UCSD-AML1 (cell line): ENCODE results near the gene CAGE1.

Experiments used
- DNase-seq: peaks from one replicate; lab custom pipeline; 2025; ENCODE audit not compliant: unreplicated experiment; lab: John Stamatoyannopoulos, UW

Gene CAGE1

DNA sequence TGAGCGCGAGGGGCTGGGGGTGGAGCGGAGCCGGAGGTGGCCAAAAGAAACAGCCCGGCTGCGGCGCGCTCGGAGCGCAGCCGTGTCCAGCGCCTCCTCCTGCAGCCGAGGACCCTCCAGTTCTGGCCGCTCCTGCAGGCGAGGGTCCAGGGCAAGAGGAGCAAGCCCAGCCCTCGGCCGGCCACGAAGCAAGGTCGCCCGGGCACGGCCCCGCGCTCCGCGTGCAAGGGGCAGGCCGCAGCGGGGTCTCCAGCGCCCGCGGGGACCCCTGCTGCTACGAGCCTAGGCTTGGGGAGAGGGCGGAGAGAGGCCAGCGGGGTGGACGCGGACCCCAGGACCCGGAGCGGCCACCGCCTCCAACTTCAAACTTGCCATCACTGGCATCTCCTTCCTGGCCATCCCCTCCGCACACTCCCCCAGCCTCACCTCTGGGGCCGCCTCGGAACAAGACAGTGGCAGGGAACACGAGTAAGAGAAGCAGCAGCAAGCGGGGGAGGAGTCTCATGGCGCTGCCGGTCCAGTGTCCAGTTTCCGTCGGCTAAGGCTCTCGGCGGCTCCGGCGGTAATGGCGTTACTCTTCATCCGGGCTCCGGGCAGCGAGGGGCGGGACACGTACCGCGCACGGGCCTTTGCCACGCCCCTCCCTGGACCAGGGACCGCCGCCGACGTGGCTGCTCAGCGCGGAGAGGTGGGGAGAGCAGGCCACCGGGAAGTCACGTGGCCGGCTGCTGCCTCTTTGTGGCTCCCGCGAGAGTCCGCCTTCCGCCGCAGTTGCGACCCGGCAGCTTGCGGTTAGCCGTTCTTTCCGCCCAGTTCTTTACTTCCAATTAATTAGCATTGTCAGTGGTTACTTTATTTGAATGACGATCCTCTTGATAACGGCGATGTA, 76.7 kb downstream of the CAGE1 start, which contains the start of gene SSR1:
Gene SSR1 (minus strand): TSS at position 584 of the 889 bp plus-strand sequence. CDS start 79 bp downstream, at position 505.
- peak; percentile 99 for DNase-seq

DNA sequence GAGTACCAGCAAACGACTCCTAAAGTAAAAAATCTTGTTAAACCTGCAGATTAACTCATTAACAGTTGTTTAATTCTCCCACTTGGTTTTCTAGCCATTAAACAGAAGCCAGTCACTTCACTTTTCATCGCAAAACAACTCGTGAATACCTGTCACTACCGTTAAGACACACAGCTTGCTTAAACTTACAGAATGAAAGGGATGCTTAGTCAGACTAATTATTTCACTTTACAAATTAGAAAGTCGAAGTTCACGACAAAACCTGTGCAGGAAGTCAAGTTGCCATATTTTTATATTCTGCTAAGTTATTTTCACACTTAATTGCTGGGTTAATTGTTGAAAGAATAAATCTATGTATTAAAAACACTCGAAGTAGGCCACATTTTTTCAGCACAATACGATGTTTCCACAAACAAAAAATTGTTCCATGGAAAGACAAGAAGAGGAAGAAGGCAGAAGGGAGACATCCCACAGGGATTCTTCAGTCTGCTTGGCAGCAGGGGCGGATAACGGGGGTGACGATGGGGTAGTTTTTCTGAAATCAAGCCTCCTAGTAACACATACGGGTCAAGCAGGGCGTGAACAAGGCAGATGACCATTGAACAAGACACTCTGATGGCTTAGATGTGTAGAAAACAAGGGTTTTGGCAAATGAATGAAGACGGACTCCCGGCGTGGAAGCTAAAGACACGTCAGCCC, 77.5 kb downstream of the CAGE1 start:
- DNase-seq: peak; percentile 52

DNA sequence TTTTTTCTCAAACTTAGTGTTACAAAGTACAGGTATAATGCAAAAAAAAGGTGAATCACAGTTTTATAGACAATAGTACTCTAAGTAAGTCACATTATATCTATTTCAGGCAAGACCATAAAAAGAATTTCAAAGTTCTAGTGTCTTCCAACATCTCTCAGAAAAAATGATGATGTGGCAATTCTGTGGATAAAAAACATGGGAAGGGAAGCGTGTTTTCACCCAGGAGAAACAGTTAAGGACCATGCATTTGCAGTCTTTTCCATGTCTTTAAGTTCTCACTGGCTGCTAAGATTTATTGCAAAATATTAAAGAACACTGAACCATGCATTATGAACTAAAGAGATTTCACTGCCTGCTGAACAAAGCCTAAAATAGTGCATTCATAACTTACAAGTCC, 78.4 kb downstream of the CAGE1 start:
- no peak for DNase-seq

DNA sequence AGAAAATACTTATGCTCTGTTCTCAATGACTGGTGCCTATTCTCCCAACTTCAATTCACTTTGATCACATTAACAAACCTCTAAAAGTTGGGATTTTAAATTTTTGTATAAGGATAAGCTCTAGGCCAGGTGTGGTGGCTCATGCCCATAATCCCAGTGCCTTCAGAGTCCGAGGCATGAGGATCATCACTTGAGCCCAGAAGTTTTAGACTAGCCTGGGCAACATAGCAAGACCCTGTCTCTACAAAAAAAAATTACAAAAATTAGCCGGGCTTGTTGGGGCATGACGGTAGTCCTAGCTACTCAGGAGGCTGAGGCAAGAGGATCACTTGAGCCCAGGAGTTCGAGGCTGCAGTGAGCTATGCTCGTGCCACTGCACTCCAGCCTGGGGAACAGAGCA, 80.5 kb downstream of the CAGE1 start:
- no peak for DNase-seq

DNA sequence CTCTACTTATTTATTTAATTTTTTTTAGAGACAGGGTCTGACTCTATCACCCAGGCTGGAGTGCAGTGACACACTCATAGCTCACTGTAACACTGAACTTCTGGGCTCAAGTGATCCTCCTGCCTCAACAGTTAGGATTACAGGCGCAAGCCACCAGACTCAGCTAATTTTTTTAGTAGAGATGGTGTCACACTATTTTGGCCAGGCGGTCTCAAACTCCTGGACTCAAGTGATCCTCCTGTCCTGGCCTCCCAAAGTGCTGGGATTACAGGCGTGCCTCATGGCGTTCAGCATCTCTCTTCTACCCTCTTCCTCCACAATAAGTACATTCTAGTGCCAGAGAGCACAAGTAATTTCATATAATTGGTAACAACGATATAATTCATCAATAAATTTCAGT, 82.0 kb downstream of the CAGE1 start:
- DNase-seq: no peak

DNA sequence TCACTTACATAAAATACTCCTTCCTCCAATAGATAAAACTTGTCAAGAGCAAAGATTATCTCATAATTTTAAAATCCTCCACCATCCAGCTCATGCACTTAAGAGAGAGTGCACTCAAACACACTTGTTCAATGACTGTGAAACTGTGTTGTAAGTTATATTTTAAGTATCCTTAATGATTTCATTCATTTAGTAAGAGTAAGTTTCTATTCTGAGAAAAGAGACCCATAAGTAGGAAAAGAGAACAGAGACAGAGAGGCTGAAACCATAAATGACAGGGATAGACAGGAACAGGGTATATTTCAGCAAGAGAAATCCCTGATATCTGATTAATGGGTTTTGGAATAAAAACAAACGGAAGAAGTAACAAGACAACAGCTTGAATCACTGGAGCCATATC, 84.7 kb downstream of the CAGE1 start:
- no peak for DNase-seq

DNA sequence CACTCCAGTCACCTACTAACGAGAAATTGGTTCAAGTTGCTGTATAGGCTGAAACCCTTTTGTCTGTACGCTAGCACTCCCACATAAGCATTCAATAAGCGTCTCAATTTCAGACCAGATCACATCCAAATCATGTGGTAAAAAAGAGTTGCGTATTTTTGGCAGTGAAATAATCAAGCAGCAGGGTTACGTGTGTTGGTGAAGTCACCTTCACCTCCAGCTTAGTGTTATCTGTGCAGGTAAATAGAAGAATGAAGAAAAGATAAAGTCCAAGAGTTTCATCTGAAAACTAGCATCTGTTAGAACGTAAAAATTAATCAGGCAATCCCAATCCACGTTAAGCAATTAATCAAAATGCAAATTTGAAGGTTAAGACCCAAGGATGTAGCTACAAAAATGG, 87.8 kb downstream of the CAGE1 start:
- DNase-seq: no peak

DNA sequence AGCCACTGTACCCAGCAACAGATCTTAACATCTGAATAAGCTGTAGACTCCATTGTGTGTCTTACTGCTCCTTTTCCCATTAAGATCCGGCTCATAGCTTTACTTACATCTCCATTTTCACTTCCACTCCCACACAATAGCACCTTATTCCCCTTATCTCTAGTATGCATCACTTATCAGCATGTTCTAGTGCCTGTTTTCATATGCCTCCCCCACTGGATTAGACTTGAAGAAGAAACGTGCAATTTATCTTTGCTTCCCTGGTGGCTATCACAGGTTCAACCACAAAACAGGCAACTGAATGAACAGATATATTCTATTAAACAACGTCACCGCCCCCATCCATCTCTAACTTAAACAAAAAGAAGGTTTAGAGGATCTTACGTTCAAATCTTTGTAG, 88.6 kb downstream of the CAGE1 start:
- no peak for DNase-seq

DNA sequence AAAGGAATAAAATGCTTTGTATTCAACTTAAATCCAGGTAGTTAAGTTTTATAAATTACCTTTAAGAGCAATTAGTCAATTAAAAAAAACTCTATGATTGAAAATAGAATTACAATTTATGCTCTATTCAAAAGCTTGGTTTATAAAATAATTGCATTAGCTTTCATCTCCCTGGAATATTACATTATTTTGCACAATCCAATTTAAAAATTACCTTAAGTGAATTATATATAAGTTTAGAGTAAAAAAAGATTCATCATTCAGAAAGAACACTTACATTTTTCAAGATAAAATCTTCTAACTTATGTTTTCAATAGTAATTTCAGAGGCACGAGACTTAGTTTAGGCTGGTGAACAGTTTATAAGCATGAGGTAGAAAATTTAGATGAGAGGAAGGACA, 91.4 kb downstream of the CAGE1 start:
- no peak for DNase-seq

DNA sequence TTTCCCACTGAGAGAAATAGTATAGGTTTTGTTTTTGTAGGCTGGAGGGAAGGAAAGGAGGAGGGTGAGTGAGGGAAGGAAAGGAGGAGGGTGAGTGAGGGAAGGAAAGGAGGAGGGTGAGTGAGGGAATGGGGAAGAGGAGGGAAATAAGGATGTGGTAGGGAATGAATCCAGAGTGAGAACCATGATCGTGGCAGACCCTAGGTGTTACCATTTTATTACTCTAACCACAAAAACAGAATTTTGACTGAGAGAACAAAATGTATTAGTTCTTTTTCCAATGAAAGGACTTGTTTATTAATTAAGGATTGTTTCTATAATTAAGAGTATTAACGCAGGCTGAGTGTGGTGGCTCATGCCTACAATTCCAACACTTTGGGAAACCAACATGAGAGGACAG, 92.9 kb downstream of the CAGE1 start:
- no peak for DNase-seq

DNA sequence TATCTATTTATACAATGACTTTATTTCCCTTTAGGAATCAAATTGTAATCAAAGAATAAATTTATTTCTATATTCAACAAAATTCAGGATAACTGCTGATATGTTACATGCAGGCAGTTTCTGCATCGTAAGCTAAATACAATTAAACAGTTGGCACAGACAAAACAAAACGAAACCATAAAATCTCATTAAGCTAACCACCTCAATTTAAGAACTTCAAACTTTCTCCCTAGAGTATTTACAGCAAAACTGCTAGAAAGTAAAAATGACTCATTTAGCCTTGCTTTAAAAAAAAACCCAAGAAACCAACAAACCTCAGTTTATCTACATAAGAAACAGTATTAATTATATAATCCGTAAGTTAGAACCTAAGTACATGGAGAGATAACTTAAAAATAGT, 93.6 kb downstream of the CAGE1 start:
- DNase-seq: no peak

DNA sequence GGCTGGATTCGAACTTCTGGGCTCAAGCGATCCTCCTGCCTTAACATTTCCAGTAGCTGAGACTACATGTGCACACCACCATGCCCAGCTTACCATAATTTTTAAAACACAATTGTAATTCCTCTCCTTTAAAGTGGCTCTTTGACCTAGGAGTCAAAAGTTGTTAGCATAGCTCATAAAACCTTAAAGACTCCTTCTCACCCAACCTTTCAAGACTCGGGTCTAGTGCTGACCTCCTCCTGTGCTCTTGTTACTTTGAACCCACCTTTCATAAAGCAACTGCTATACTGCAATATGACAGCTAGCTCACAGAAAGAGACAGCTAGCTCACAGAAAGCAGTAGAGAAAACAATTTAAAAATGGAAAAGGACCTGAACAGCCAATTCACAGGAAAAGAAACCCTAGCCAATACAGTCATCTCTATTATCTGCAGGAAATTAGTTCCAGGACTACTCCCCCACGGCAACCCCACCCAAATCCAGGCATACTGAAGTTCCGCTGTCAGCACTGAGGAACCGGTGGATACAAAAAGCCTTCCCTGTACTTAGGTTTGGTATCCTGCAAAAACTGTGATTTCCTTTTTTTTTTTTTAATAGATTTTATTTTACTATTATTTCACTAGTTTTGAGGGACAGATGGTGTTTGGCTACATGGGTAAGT, 96.8 kb downstream of the CAGE1 start:
- DNase-seq: no peak

DNA sequence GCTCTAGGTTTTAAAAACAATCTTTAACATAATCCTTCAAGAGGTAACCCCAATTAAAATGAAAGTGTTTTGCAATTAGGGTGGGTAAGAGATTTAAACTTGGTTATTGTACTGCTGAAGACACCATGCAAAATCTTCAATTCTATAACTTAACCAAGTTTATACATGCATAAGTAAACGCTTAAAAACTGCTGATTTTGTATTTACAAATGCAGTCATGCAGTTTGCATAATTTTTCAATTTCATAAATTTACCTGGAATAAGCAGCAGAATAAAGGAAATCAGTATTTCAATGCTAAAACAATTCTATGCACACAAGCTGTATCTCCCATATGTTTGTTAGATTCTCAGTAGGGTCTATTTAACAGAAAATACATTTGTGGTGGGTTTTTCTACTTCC, 99.5 kb downstream of the CAGE1 start:
- no peak for DNase-seq

DNA sequence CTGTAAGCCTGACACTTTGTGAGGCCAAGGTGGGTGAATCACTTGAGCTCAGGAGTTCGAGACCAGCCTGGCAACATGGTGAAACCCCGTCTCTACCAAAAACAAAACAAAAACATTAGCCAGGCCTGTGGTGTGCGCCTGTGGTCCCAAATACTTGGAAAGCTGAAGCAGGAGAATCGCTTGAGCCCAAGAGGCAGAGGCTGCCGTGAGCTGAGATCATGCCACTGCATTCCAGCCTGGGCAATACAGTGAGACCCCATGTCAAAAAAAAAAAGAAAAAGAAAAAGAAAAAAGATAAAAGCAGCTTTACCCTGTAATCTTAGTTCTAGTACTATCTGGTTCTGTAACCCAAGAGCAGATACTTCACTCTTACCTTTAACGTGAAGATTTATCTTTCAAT, 104.1 kb downstream of the CAGE1 start:
- no peak for DNase-seq

DNA sequence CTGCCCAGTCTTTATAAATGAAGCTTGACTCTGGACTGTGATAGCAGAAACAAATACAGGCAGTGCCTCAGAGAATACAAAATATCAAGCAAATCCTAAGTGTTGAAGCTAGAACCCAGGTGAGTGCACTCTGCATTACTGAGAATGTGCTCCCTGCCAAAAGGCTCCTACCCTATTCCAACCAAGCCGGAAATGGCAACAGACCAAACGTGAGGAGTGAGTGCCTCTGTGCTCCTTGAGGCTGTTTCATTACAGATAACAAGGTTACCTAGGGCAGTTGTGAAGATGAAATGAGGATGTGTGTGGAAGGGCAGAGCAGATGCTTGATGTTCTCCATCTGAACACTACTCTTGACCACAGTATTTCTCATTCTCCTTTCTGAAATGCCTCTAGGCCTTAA, 105.9 kb downstream of the CAGE1 start:
- DNase-seq: no peak

DNA sequence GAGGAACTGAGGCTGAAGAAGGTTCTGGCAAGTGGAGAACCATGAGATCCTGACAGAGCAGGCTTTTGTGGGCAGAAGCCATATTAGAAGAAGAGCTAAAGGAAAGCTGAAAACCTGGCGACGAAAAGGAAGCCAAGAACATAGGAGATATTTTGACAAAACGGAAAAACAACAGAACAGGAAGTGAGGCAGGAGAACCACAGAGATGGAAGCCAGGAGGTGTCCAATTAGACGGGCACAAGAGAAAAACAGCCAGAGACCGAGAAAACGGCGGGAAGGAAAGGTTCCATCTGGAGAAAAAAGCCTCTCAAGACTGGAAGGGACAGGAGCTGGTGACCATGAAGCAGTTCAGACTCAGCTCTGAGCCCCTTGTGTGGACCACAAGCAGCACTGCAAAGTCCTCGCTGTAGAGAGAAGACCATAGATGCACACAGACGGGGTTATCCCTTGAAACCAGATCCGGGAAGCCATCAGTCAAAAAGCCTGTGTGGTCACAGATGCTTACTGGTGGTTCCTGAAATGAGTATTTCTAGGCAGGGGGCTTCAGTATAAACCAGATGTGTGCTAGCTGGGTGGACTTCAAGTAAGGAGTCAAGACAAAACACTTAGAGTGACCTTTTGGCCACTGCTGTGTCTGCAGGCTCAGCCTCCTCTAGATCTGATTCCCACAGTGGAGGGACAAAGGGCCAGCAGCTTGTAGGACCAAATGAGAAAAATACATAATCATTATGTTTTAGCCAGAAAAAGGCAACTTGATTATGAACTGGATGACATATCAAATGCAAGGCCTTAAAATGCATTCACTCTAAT, 107.2 kb downstream of the CAGE1 start:
- no peak for DNase-seq
